Activated CD8-positive, alpha-beta memory T cell treated with anti-CD3 and anti-CD28 coated beads, Interleukin-2, amount 50 U/mL, for 1 hour (primary cell): ENCODE measurements around the gene GTF2F1.
"Not testable (repeated sequence)": the region's sequence is repeated elsewhere in the genome, so short reads cannot be mapped to it uniquely, and the experiment has no call there.

Source experiments
- DNase-seq: peaks from one replicate; pipeline ENCODE4 v3.0.0-alpha.2; 2020; ENCODE audit errors: extremely low read depth

Gene GTF2F1

DNA sequence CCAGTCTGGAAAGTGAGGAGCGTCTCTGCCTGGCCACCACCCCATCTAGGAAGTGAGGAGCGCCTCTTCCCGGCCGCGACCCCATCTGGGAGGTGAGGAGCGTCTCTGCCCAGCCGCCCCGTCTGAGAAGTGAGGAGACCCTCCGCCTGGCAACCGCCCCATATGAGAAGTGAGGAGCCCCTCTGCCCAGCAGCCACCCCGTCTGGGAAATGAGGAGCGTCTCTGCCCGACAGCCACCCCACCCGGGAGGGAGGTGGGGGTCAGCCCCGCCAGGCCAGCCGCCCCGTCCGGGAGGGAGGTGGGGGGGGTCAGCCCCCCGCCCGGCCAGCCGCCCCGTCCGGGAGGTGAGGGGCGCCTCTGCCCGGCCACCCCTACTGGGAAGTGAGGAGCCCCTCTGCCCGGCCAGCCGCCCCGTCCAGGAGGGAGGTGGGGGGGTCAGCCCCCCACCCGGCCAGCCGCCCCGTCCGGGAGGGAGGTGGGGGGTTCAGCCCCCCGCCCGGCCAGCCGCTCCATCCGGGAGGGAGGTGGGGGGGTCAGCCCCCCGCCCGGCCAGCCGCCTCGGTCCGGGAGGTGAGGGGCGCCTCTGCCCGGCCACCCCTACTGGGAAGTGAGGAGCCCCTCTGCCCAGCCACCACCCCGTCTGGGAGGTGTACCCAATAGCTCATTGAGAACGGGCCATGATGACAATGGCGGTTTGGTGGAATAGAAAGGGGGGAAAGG lies 37.5 kb downstream of the GTF2F1 start:
- DNase-seq, result not testable (repeated sequence)

DNA sequence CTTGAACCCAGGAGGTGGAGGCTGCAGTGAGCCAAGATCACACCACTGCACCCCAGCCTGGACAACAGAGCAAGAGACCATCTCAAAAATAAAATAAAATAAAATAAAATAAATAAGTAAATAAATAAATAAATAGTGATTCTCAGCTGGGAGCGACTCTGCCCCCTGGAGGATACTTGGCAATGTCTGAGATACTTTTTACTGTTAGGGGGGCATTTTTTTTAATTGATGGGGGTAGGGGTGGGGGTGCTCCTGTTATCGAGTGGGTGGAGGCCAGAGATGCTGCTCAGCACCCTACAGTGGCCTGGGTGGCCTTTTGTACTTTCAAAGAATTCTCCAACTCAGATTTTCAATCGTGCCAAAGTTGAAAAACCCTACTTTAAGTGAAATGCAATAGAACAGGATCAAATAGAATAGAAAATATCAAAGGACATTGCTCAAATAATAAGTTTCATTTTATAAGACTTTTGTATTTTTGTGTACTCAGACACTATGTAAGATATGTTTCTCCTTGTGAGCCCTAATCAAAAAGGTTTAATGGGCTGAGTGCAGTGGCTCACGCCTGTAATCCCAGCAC lies 38.8 kb downstream of the GTF2F1 start:
- DNase-seq, result no peak

DNA sequence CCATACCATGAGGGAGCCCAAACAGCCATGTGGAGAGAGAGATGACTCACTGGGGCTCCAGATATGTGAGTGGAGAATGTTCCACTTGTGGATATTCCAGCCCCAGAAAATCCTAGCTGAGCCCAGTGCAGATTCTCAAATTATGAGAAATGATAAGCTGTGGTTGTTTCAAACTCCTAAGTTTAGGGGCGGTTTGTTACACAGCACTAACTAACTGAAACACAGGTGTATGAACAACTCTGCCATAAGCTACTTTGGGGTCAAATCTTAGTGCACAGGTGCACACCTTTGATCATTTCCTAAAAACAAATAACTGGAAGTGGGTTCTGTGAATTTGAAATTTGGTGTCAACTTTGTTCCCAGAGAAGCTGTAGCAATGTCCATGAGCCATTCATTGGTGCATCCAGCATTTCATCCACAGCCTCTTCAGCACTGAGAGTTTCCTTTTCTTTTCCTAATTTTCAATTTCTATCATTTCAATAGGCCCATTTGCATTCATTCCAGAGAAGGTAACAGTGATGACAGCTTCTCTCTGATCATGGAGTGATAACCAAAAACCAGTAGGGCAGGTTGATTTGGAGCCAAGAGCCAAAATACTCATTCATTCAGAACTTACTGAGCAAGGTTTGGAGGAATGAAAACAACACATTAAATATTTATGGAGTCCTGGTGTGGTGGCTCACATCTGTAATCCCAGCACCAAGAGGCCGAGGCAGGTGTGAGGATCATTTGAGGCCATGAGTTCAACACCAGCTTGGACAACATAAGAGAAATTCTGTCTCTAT lies 40.4 kb downstream of the GTF2F1 start:
- no peak for DNase-seq

DNA sequence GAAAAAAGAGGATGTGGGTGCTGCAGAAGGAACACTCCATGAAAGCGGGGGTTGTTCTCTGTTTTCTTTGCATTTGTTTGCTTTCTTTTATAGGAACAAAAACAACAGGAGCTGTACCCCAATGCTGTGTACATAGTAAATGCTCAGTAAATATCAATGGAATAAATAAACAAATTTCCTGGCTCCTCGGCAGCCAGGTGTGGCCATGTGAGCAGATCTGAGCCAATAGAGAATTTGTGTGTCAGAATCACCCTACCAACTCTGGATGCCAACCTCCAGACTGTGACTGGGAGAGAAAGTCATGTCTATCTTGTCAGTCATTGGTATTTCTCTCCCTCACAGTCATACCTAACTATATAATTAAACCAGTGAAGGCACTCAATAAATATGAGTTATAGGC lies 42.3 kb downstream of the GTF2F1 start:
- no peak for DNase-seq

DNA sequence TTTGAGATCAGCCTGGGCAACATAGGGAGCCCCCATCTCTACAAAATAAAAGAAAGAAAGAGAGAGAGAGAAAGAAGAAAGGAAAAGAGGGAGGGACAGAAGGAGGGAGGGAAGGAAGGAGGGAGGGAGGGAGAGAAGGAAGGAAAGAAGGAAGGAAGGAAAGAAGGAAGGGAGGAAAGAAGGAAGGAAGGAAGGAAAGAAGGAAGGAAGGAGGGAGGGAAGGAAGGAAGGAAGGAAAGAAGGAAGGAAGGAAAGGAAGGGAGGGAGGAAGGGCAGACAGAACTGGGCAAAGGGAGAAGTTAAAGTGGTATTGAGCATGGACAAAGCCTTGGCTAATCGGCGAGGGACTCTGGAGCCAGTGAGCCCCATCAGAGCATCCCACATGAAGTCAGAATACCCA lies 43.7 kb downstream of the GTF2F1 start:
- not testable (repeated sequence) for DNase-seq

DNA sequence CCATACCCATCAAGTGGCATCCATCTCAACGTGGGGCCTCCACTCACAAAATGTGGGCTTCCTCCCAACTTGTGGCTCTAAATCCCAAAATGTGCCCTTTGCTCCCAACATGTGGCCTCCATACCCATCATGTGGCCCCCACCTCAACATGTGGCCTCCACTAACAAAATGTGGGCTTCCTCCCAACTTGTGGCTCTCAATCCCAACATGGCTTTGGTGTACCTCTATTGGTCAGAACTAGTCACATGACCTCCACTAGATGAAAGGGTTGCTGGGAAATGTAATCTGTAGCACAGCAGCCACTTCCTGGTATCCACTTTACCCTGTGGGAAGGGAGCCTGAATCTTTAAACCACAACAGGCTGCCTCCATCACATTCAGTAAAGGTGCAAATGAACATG lies 49.5 kb downstream of the GTF2F1 start:
- no peak for DNase-seq

DNA sequence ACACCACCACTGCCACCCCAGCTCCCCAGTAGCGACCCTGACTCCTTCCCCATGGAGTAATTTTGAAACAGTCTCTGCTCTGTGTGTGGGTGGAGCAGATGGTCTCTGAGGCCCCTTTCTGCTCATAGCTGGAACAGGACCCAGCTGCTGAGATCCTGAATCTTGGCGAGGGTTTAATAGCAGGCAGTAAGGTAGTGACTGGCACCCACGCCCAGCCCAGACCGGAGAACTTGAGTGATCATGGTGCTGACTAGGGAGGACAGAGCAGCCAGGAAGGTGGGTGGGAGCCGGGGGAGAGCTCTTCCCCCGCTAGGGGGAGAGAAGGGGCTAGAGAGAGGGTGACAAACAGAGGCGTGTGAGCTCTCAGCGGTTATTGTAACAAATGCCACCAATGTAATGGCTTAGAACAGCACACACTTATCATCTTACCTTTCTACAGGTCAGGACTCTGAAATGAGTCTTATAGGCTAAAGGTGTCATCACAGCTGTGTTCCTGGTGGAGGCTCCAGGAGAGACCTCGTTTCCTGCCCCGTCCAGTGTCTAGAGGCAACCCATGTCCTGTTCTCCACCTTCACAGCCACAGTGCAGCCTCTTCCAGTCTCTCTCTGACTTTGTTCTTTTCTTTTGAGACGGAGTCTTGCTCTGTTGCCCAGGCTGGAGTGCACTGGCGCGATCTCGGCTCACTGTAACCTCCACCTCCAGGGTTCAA lies 52.3 kb downstream of the GTF2F1 start:
- no peak for DNase-seq

DNA sequence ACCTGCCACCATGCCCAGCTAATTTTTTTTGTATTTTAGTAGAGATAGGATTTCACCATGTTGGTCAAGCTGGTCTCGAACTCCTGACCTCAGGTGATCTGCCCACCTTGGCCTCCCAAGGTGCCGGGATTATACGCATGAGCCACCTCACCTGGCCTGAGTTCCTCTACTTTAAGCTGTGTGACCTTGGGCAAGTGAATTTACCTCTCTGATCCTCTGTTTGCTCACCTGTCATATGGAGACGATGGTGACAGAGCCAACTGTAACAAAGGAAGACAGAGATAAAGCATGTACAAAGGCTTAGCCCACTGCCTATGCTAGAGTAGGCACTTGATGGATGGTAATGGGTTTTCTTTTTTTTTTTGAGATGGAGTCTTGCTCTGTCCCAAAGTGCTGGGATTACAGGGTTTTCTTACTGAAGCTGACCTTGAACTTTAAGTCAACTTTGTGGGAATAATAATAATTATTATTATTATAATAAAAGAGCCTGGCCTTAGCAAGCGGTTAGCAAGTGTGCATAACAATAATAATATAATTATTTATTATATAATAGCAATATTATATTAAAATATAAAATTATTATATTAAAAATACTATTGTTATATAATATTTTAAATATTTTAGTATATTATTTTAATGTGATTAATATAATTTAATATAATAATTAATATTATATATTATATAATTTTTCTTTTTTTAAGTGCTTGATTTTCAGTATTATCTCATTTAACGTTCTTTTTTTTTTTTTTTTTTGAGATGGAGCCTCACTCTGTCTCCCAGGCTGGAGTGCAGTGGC lies 58.3 kb downstream of the GTF2F1 start:
- no peak for DNase-seq

DNA sequence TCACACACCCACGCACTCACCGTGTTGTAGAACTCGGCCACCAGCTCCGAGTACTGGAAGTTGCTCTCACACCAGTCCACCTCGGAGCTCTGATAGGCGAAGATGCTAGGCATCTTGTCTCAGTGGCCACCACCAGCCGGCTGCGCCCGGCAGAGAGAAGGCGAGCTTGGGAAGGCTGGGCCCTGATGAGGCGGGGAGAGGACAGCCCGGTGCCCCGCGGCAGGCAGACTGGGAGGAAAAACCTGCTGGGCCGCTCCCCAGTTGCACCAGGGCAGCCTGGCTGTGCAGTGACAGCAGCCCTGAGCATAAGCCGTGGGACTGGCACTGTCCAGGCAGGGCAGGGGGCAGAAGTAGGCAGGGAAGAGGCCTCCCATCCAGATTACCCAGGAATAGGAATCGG lies 59.5 kb downstream of the GTF2F1 start, which contains the start of gene ACER1:
ACER1 (minus strand) TSS at position 174 of the 400 bp plus-strand sequence; CDS start at position 113, 61 bp downstream.
- no peak for DNase-seq
